Esophagus (tissue), 2 donors: ENCODE measurements around the gene MAPRE2. TPM values are rescaled to one million over a fixed set of nuclear protein-coding genes. Genes with fewer than 3 reads are reported as not detected.
"Not testable (repeated sequence)": the region's sequence is repeated elsewhere in the genome, so short reads cannot be mapped to it uniquely, and the experiment has no call there.

Source experiments
- H3K27ac ChIP-seq, 2 donors: one replicate each; pipeline ENCODE4 v1.5.1; 2013; ENCODE audit warnings: low read depth in 2 of 2, mild to moderate bottlenecking in 2 of 2, inconsistent platforms in 1 of 2, low read length in 1 of 2, moderate library complexity in 1 of 2
- H3K27me3 ChIP-seq, 2 donors: one replicate each; pipeline ENCODE4 v1.6.1; 2013; ENCODE audit warnings: low read length in 2 of 2, control low read depth in 1 of 2, mild to moderate bottlenecking in 1 of 2; ENCODE audit not compliant: insufficient read depth in 2 of 2, control insufficient read depth in 1 of 2
- H3K36me3 ChIP-seq, 2 donors: one replicate each; pipeline ENCODE4 v1.6.1; 2013; ENCODE audit warnings: low read length in 1 of 2; ENCODE audit not compliant: control insufficient read depth in 2 of 2, insufficient read depth in 2 of 2
- H3K4me1 ChIP-seq, 2 donors: one replicate each; pipeline ENCODE4 v1.6.1; 2013; ENCODE audit warnings: low read length in 1 of 2; ENCODE audit not compliant: control insufficient read depth in 2 of 2, insufficient read depth in 2 of 2
- H3K4me3 ChIP-seq, 2 donors: one replicate each; pipeline ENCODE4 v1.5.1; 2013; ENCODE audit warnings: low read length in 2 of 2, mild to moderate bottlenecking in 2 of 2, low read depth in 1 of 2, moderate library complexity in 1 of 2
- H3K9me3 ChIP-seq, 2 donors: one replicate each; pipeline ENCODE4 v1.6.1; 2013; ENCODE audit warnings: mild to moderate bottlenecking in 2 of 2, low read depth in 1 of 2, low read length in 1 of 2, moderate library complexity in 1 of 2; ENCODE audit not compliant: control insufficient read depth in 2 of 2, insufficient read depth in 1 of 2
- WGBS, 2 donors: extraction: QIAGEN DNeasy Blood & Tissue Kit; methylation state at CpG; one replicate each; pipeline ENCODE4 v1.1.7; 2013; 5-methylcytosine and 5-hydroxymethylcytosine counted together
- polyA plus RNA-seq, 2 donors: library from polyadenylated mRNA; stranded (reverse); fragments of 200-250 nt; gene quantifications; one replicate each; pipeline ENCODE4 v1.2.3, GENCODE V29; 2013
- donor health status: healthy with polysubstance abuse.
- donor health status: Bipolar disorder and iron deficiency.

The MAPRE2 gene
- polyA plus RNA-seq, 2 donors = 2.4 to 3.5 TPM

DNA sequence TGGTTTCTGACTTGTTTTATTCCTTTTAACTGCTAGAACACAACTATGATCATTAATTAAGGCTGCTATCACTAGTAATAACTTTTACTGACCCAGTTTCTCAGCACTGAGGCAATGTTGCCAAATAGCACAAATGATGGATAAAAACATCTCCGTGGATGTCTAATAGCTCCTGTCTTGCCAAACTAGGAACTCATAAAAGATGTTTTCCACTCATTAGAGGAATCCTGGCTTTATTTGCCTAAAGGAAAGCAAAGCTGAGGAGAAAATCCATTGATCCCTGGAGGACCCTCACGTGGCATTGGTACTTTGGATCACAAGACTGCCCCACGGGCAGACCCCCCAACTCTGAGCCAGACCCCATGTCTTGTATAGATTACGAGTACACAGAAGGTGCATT lies 103.5 kb downstream of the MAPRE2 start:
- Histone ChIP-seq H3K4me1 (no peaks in the 10 kb centered on the region), H3K27ac (no peak overlapping the region), H3K27me3 (no peaks in the 10 kb centered on the region), H3K36me3 (no peaks in the 10 kb centered on the region), H3K9me3 (no peaks in the 10 kb centered on the region), H3K4me3 (no peak overlapping the region)
- 68 to 80% methylated on average over 4 of the region's 4 CpGs for WGBS, 2 donors

DNA sequence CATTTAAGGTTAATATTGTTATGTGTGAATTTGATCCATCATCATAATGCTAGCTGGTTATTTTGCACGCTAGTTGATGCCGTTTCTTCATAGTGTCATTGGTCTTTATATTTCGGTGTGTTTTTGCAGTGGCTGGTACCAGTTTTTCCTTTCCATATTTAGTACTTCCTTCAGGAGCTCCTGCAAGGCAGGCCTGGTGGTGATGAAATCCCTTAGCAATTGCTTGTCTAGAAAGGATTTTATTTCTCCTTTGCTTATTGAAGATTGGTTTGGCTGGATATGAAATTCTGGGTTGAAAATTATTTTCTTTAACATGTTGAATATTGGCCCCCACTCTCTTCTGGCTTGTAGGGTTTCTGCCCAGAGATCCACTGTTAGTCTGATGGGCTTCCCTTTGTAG lies 109.0 kb downstream of the MAPRE2 start:
- not testable (repeated sequence) for H3K4me1 ChIP-seq, H3K27me3 ChIP-seq
- 93 to 95% methylated on average over 3 of the region's 3 CpGs for WGBS, 2 donors

DNA sequence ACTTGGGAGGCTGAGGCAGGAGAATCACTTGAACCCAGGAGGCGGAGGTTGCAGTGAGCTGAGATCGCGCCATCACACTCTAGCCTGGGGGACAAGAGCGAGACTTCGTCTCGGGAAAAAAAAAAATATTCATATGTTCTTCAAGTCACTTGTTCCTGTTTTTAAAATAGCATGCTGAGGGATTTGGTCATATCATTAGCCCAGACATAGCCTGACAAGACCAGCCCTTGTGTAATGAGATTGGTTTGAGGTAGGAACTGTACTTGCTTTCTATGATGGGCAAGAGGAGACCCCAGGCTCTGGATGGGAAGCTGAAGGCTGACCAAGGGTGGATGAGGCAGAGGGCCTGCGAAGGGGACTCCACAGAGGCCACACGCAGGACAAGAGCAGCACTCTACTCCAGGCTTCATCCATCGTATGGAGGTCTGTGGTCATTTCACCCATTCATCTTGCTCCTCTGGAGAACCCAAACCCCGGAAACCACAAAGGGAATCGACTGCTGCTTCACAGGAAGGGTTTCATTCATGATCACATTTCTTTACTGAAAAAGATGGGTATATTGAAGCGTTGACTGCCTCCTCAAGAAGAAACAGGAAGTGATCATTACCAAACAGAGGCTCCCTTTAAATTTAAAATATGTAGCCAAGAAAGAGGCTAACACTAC lies 112.5 kb downstream of the MAPRE2 start:
- Histone ChIP-seq H3K27me3 (no peaks in the 10 kb centered on the region), H3K4me3 (no peak overlapping the region), H3K4me1 (peaks cover 0 to 3% of the 10 kb centered on the region in 2 donors), H3K27ac (no peak overlapping the region), H3K36me3 (no peaks in the 10 kb centered on the region), H3K9me3 (peaks cover 0 to 3% of the 10 kb centered on the region in 2 donors)
- WGBS, 2 donors = 87 to 90% methylated on average over 12 of the region's 12 CpGs

More for the DNA sequence above, 109.0 kb downstream of the MAPRE2 start:
- H3K4me3 ChIP-seq, H3K9me3 ChIP-seq, H3K36me3 ChIP-seq, H3K27ac ChIP-seq: not testable (repeated sequence)

DNA sequence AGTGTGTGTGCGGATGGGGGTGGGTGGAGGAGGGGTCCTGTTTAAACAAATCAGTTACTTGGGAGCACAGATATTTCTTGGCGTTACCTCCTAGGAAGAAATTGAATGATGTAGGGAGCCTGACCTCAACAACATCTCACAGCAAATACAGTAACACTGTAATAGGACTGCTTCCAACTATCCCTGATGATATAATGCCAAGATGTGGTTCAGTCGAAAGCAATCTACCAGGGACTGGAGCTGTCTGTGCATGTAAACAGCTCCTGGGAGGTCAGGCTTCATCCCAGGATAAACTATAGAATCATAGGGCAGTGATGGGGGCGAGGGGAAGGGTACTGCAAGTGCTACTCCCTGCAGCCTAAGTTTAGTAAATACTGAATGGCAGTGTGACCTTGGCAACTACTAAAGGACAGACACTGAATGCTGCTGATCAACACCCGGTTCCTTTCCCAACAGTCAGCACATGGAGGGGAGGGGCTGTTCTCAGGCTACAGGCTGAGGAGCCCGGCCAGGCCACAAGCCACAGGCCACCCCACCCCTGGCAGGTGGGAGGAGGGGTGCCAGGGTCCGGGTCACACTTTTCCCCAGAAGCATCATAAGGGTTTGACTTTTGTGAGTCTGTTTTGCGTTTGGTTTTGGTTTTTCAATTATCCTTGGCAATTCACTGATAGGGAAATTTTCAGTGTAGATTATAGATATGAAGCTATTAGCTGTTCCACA lies 114.3 kb downstream of the MAPRE2 start:
- Histone ChIP-seq H3K4me3 (no peak overlapping the region), H3K27ac (no peak overlapping the region), H3K4me1 (peaks cover 0 to 3% of the 10 kb centered on the region in 2 donors), H3K9me3 (peaks cover 0 to 3% of the 10 kb centered on the region in 2 donors), H3K36me3 (no peaks in the 10 kb centered on the region), H3K27me3 (no peaks in the 10 kb centered on the region)
- WGBS, 2 donors = 25 to 37% methylated on average over 8 of the region's 8 CpGs

DNA sequence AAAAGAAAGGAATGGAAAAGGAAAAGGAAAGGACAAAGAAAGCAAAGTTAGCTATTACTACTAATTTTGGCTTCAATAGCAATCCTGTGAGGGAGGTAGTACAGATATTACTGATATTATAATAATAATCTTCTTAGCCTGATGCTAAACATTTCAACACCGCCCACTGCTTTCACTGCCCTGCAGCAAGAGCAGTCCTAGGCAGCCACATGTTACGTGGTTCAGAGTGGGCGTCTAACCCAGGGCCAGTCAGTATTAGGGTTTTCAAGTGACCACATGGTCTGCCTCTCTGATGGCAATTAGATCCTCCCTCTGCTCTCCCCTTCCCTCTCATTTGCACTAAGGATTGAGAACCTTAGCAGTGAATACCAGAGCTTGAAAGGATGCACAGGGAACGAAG lies 116.0 kb downstream of the MAPRE2 start:
- no peaks in the 10 kb centered on the region for H3K36me3 ChIP-seq
- H3K4me1 ChIP-seq = peaks cover 0 to 3% of the 10 kb centered on the region in 2 donors
- H3K4me3 ChIP-seq = no peak overlapping the region
- H3K27me3 ChIP-seq = no peaks in the 10 kb centered on the region
- no peaks in the 10 kb centered on the region for H3K9me3 ChIP-seq
- WGBS, 2 donors = 87 to 88% methylated on average over 4 of the region's 4 CpGs
- H3K27ac ChIP-seq = no peak overlapping the region

DNA sequence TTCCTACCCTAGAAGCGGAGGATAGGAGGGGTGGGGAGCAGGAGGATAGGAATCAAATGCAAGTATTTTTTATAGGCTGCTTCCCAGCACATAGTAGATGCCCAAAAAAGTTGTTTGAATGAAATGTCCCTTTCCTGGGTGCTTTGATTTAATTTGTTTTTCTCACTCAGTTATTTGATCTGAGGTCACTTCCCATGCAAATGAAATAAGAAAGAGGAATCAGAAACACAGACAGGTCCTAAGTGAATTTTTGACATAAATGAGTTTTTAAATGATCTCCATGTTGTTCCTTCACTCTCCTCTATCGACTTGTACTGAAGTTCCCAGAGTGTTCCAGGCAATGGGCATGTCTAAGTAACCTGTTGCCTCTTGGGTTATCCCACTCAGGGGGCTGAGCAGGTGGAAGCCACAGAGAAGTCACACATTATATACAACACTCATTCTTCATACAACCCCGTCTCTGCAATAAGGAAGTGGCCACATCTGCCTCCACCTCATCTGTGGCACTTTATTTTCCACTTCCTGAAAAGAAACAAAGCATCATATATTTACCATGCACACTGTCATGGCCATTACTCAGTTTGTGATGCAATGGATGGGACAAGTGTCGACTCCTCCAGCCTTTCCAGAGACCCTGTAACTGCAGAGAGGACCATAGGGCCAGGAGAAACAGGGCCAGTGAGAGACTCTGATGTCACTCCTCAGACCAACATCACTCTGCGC lies 117.7 kb downstream of the MAPRE2 start:
- H3K27ac ChIP-seq = no peak overlapping the region
- H3K9me3 ChIP-seq = no peaks in the 10 kb centered on the region
- peaks cover 0 to 3% of the 10 kb centered on the region in 2 donors for H3K4me1 ChIP-seq
- H3K36me3 ChIP-seq = no peaks in the 10 kb centered on the region
- 73 to 75% methylated on average over 5 of the region's 5 CpGs for WGBS, 2 donors
- H3K4me3 ChIP-seq = no peak overlapping the region
- no peaks in the 10 kb centered on the region for H3K27me3 ChIP-seq

DNA sequence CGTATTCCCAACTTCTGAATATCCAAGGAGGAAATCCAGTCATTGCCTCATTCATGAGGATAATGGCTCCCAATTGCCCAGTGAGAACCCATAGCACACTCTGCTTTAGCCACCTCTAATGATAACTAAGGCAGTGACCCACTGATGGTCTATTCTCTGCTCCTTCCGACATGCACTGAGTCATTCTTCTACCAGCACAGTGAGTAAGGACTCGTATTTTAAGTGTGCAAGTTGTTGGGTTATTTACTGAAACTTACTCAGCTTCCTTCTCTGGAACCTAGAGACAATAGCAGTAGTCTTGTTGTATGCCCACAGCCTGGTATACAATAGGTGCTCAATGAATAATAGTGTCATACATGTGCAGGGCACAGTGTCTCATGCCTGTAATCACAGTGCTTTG lies 118.6 kb downstream of the MAPRE2 start:
- 78 to 90% methylated on average over 3 of the region's 3 CpGs for WGBS, 2 donors
- H3K4me3 ChIP-seq = no peak overlapping the region
- no peaks in the 10 kb centered on the region for H3K36me3 ChIP-seq
- H3K9me3 ChIP-seq = no peaks in the 10 kb centered on the region
- H3K27me3 ChIP-seq = no peaks in the 10 kb centered on the region
- H3K27ac ChIP-seq = no peak overlapping the region
- peaks cover 0 to 3% of the 10 kb centered on the region in 2 donors for H3K4me1 ChIP-seq

DNA sequence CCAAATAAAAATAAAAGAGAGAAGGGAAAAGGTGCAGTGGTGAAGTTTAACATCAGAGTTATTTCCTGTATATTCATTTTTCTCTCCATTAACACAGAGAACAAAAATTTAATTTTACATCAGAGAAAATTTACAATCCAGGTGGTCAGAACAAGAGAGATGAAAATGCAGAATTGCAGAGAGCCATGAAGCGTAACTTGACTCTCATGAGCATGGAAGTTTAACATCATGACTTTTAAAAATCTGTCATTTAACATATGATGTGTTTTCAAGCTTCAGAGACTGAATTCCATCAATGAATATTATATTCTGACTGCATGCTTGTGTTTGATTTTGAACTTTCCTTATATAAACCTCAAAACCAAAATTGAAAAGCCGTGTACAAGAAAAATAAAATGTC lies 120.3 kb downstream of the MAPRE2 start:
- no peak overlapping the region for H3K27ac ChIP-seq
- H3K9me3 ChIP-seq = no peaks in the 10 kb centered on the region
- no peaks in the 10 kb centered on the region for H3K27me3 ChIP-seq
- H3K4me1 ChIP-seq = no peaks in the 10 kb centered on the region
- 88 to 89% methylated on average over 2 of the region's 2 CpGs for WGBS, 2 donors
- H3K36me3 ChIP-seq = no peaks in the 10 kb centered on the region
- no peak overlapping the region for H3K4me3 ChIP-seq

DNA sequence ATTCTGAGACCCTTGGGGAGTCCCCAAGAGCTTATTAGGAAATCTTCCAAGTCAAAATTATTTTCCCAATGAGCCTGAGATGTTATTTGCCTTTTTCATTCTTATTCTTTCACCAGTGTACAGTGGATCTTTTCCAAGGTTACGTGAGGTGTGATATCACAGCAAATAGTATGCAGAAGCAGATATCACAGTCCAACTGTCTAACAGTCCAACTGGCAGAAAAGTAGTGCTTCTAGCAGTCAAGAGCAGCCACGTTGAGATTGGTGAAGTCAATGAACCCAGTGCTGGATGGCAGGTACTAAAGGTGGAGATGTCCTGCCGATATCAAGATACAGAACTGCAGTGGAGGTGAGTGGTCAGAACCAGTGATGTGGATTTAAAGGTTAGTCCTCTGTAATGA lies 120.7 kb downstream of the MAPRE2 start:
- no peaks in the 10 kb centered on the region for H3K9me3 ChIP-seq
- 77 to 82% methylated on average over 3 of the region's 3 CpGs for WGBS, 2 donors
- H3K27ac ChIP-seq = no peak overlapping the region
- no peaks in the 10 kb centered on the region for H3K4me1 ChIP-seq
- H3K27me3 ChIP-seq = no peaks in the 10 kb centered on the region
- H3K4me3 ChIP-seq = no peak overlapping the region
- no peaks in the 10 kb centered on the region for H3K36me3 ChIP-seq
